Measurements from ENCODE around the gene MEIKIN. TPM values are rescaled to one million over a fixed set of nuclear protein-coding genes. Genes with fewer than 3 reads are reported as not detected.

MEIKIN gene, protein sequence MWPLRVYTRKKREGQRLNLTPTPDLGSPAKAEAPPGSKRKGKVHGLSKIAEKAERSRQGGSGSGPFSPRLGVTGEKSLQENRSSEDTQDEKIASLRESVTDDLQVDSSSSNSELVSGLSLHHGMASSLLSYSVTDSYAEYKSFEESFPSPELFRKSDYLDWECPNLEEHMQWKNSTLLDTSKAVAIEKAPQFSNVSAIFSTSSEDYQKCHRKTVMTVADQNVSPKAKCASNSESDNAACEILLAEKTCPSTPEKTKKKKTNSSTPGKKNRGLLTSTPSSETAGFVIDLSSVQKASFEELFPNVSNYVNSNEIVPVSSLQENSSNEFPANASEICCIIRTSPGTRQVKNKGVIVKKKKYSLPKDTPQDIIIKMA
- not detected for total RNA-seq

DNA sequence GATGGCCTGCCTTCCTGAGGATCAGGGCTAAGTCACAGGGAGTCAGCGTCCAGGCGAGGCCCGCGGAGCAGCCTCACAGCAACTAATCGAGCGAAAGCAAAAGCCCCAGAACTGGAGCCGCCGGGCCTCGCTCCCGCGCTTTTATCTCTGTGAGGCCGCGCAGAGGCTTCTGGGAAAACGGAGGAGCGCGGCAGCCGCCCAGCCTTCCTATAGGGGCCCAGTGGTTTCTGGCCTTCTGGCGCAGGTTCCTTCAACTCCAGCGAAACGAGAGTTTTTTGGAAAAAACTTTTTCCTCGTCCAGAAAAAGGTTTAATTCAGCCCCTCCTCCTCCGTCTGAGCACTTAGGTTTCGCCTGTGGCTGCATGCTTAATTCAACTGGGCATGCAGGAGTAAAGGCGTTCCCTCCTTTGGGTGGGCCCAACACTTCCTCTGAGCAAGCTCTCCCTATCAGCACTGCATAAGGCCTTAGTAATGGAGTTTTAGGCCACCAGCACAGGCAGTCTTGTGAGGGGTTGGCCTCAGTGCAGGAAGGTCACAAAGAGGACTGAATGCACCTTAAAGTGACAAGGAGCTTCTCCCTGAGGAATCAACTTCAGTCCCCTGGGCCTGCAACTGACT is at the start of gene MEIKIN:
MEIKIN (minus strand) TSS at position 113 of the 618 bp plus-strand sequence. CDS start 158 bp downstream, outside the sequence.
- no peak within 1 kb of the TSS for H3K4me3 Mint-ChIP-seq
- H3K27ac Mint-ChIP-seq = no peak within 1 kb of the TSS
- no peaks in the 10 kb centered on the region for H3K36me3 Mint-ChIP-seq
- DNase-seq (ENCODE audit: low spot score) = no peak
- peak in 1 of 2 donors; percentile 43 for ATAC-seq
- peaks cover 14 to 20% of the 10 kb centered on the region in 2 donors for H3K27me3 Mint-ChIP-seq
- H3K4me1 Mint-ChIP-seq (ENCODE audit: low read depth in 2 of 2) = no peaks in the 10 kb centered on the region
- H3K9me3 Mint-ChIP-seq = no peaks in the 10 kb centered on the region

DNA sequence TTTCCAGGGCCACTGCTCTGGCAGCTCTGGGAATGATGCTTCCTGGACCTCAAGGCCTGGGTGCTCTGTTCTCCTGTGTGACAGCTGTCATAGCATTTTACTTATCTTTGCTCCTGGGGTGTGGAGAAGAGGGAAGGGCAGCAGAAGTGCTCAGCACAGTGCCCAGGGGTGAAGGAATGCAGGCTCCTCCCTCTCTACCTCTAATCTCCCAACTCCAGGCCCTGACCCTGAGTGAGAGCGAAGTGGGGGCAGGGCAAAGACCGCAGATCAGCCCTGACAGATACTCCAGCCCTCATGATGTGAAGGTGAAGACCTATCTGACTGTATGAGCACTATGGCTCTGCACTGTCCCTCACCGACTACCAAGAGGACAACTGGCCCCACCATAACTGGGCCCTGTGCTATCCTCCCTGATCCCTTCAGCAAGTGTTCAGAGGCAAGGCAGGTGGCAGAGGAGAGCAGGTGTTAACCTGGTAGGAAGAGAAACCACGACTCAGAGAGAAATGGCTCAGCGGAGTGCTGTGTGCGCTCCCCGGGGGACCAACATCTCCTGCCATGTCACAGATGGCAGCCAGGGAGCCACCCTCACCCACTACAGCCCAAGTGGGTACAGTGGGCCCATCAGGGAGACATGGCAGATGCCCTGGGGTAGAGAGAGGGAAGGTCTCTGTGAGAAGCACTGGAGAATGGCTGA is 49.2 kb upstream of the MEIKIN start:
- ATAC-seq (no peak), DNase-seq (ENCODE audit: low spot score) (no peak)
- Mint-ChIP-seq H3K9me3 (no peaks in the 10 kb centered on the region), H3K4me3 (no peak overlapping the region), H3K27me3 (no peaks in the 10 kb centered on the region), H3K4me1 (ENCODE audit: low read depth in 2 of 2) (peaks cover 5 to 6% of the 10 kb centered on the region in 2 donors), H3K36me3 (no peaks in the 10 kb centered on the region), H3K27ac (no peak overlapping the region)

DNA sequence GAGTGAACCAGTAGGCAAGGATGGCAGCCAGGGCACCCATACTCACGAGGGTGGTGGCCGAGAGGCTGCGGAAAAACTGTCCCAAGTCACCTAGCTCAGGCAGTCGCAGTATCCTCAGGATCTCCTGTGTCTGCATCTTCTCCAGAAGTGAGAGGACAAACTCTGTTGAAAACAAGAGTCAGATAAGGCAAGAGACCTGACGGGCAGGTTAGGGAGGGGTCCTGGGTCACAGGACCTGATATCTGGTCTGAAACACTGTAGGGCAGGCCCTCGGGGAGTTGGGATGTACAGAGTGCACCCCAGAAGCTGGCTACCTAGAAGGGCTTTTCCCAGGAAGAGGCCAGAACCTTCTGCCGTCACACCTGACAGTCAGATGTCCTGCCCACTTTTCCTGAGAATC is 48.6 kb upstream of the MEIKIN start:
- no peak for ATAC-seq
- Mint-ChIP-seq H3K4me3 (no peak overlapping the region), H3K4me1 (ENCODE audit: low read depth in 2 of 2) (peaks cover 5 to 6% of the 10 kb centered on the region in 2 donors), H3K27me3 (no peaks in the 10 kb centered on the region), H3K9me3 (no peaks in the 10 kb centered on the region), H3K27ac (no peak overlapping the region), H3K36me3 (no peaks in the 10 kb centered on the region)
- no peak for DNase-seq (ENCODE audit: low spot score)

DNA sequence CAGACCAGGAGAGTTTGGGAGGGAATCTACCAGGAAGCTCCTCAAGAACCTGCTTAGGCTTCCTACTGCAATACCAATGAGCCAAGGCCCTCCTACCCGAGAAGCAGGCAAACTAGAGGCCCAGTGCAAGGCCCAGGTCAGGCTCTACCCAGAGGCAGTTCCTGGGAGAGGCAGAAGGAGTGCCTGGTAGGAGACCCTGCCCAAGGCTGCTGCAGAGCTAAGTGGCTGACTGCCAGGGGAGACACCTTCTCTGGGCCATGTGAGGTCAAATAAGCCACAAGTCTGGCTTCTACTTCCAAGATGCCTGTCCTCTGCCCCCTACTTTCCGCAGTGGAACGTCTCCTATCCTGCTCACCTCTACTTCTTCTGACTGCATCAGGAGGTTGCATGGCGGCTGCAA is 48.2 kb upstream of the MEIKIN start:
- H3K27ac Mint-ChIP-seq = no peak overlapping the region
- no peaks in the 10 kb centered on the region for H3K36me3 Mint-ChIP-seq
- DNase-seq (ENCODE audit: low spot score) (no peak), ATAC-seq (no peak)
- H3K9me3 Mint-ChIP-seq = no peaks in the 10 kb centered on the region
- no peak overlapping the region for H3K4me3 Mint-ChIP-seq
- H3K4me1 Mint-ChIP-seq (ENCODE audit: low read depth in 2 of 2) = peaks cover 3 to 5% of the 10 kb centered on the region in 2 donors
- H3K27me3 Mint-ChIP-seq = no peaks in the 10 kb centered on the region

GRCh38 chr5:131992370-131992769 is 46.9 kb upstream of the MEIKIN start:
- no peak for DNase-seq (ENCODE audit: low spot score)
- no peaks in the 10 kb centered on the region for H3K36me3 Mint-ChIP-seq
- ATAC-seq = no peak
- H3K4me1 Mint-ChIP-seq (ENCODE audit: low read depth in 2 of 2) = peaks cover 0 to 5% of the 10 kb centered on the region in 2 donors
- H3K4me3 Mint-ChIP-seq = no peak overlapping the region
- H3K27me3 Mint-ChIP-seq = no peaks in the 10 kb centered on the region
- no peaks in the 10 kb centered on the region for H3K9me3 Mint-ChIP-seq
- H3K27ac Mint-ChIP-seq = no peak overlapping the region

DNA sequence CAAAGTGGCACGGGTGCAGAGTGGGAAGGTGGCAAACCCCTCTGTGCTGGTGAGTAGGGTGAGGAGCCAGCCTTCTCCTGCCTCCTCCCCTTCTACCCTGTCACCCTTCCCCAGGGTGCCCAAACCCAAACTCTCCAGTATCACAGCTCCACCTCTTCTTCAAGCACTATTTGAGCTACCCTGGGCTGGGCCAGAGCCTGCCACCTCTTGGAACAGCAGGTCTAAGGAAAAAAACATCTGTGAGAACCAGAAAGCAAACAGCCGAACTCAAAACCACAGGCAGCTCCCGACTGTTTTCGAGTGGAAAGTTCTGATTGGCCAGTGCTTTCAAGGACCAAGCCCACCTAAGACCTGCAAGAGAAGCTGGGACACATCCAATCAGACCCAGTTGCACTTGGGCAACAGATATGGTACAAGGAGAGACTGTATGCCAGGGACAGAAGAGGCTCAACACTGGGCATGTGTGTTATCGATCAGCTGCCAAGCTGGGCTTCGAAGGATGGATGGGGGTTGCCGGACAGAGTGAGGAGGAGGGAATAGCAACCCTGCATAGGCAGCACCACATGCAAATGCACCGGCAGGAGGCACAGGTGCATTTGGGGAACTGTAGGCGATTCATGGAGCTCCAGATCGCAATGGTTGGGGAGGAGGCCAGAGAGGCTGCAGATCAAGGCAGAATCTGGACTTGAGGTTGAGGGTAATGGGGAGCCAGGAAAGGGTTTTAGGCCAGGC is 46.3 kb upstream of the MEIKIN start:
- Mint-ChIP-seq H3K9me3 (no peaks in the 10 kb centered on the region), H3K27ac (no peak overlapping the region), H3K27me3 (no peaks in the 10 kb centered on the region), H3K36me3 (no peaks in the 10 kb centered on the region), H3K4me1 (ENCODE audit: low read depth in 2 of 2) (peaks cover 0 to 3% of the 10 kb centered on the region in 2 donors), H3K4me3 (no peak overlapping the region)
- ATAC-seq (no peak), DNase-seq (ENCODE audit: low spot score) (no peak)

- Mint-ChIP-seq H3K4me3 (no peak overlapping the region), H3K27ac (no peak overlapping the region), H3K4me1 (ENCODE audit: low read depth in 2 of 2) (peaks cover 0 to 3% of the 10 kb centered on the region in 2 donors), H3K9me3 (no peaks in the 10 kb centered on the region), H3K27me3 (no peaks in the 10 kb centered on the region), H3K36me3 (no peaks in the 10 kb centered on the region)
- DNase-seq (ENCODE audit: low spot score) (no peak), ATAC-seq (no peak)
Measured at GRCh38 chr5:131990716-131991115, 45.3 kb upstream of the MEIKIN start.

GRCh38 chr5:131988601-131989000 is 43.1 kb upstream of the MEIKIN start:
- Mint-ChIP-seq H3K36me3 (no peaks in the 10 kb centered on the region), H3K27ac (no peak overlapping the region), H3K9me3 (no peaks in the 10 kb centered on the region), H3K4me1 (ENCODE audit: low read depth in 2 of 2) (peaks cover 0 to 6% of the 10 kb centered on the region in 2 donors), H3K4me3 (no peak overlapping the region), H3K27me3 (no peaks in the 10 kb centered on the region)
- ATAC-seq (no peak), DNase-seq (ENCODE audit: low spot score) (no peak)

- peaks cover 4 to 6% of the 10 kb centered on the region in 2 donors for H3K27me3 Mint-ChIP-seq
- H3K9me3 Mint-ChIP-seq = no peaks in the 10 kb centered on the region
- no peak overlapping the region for H3K4me3 Mint-ChIP-seq
- no peaks in the 10 kb centered on the region for H3K36me3 Mint-ChIP-seq
- no peak overlapping the region for H3K27ac Mint-ChIP-seq
- H3K4me1 Mint-ChIP-seq (ENCODE audit: low read depth in 2 of 2) = peaks cover 0 to 14% of the 10 kb centered on the region in 2 donors
- no peak for ATAC-seq
- DNase-seq (ENCODE audit: low spot score) = no peak
Measured at GRCh38 chr5:131987251-131987650, 41.8 kb upstream of the MEIKIN start.

- Mint-ChIP-seq H3K36me3 (no peaks in the 10 kb centered on the region), H3K27me3 (peaks cover 4 to 6% of the 10 kb centered on the region in 2 donors)
- DNase-seq (ENCODE audit: low spot score) = no peak
Measured at GRCh38 chr5:131986161-131986912, 40.9 kb upstream of the MEIKIN start.

GRCh38 chr5:131984956-131985665 is 39.6 kb upstream of the MEIKIN start:
- H3K27me3 Mint-ChIP-seq = peaks cover 6 to 13% of the 10 kb centered on the region in 2 donors
- H3K4me3 Mint-ChIP-seq = no peak overlapping the region
- DNase-seq (ENCODE audit: low spot score) (no peak), ATAC-seq (no peak)
- no peaks in the 10 kb centered on the region for H3K36me3 Mint-ChIP-seq
- H3K27ac Mint-ChIP-seq = no peak overlapping the region
- H3K4me1 Mint-ChIP-seq (ENCODE audit: low read depth in 2 of 2) = peaks cover 0 to 14% of the 10 kb centered on the region in 2 donors
- H3K9me3 Mint-ChIP-seq = no peaks in the 10 kb centered on the region

More at GRCh38 chr5:131986161-131986912, 40.9 kb upstream of the MEIKIN start:
- peaks cover 0 to 14% of the 10 kb centered on the region in 2 donors for H3K4me1 Mint-ChIP-seq (ENCODE audit: low read depth in 2 of 2)
- H3K4me3 Mint-ChIP-seq = no peak overlapping the region
- H3K9me3 Mint-ChIP-seq = no peaks in the 10 kb centered on the region
- no peak for ATAC-seq
- no peak overlapping the region for H3K27ac Mint-ChIP-seq

DNA sequence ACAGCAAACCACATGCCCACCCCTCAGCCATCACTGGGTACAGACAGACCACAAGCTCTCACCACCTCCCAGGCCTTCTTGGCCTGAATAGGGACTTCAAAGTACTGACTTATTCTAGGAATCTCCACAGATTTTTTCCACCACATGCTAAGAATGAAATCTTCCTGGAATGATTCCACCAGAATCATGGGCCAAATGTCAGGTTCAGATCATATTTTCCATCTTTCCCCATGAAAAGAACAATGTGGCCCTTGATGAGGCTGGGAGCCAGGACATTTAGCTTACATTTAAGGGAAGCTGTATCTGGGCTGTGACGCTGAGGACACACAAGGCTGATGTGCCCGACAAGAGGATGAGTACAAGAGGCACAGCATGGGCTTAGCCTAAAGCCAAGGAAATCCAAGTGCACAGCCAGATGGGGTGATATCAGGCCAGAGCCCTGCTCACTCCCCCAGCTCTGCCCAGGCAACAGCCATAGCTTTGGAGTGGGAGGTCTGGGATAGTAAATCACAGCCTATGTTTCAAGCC is 37.8 kb upstream of the MEIKIN start:
- Mint-ChIP-seq H3K27me3 (peaks cover 6 to 13% of the 10 kb centered on the region in 2 donors), H3K4me3 (no peak overlapping the region), H3K36me3 (no peaks in the 10 kb centered on the region), H3K9me3 (no peaks in the 10 kb centered on the region), H3K27ac (no peak overlapping the region), H3K4me1 (ENCODE audit: low read depth in 2 of 2) (peaks cover 0 to 14% of the 10 kb centered on the region in 2 donors)
- no peak for ATAC-seq
- no peak for DNase-seq (ENCODE audit: low spot score)
